Stimulated activated CD8-positive, alpha-beta memory T cell treated with anti-CD3 and anti-CD28 coated beads, Interleukin-15, amount 100 ng/mL, for 24 hours (primary cell): ENCODE data around the gene OTOA.
"Not testable (repeated sequence)": the region's sequence is repeated elsewhere in the genome, so short reads cannot be mapped to it uniquely, and the experiment has no call there.

ENCODE experiments used
- DNase-seq: peaks from one replicate; pipeline ENCODE4 v3.0.0-alpha.2; 2020; ENCODE audit warnings: low read depth

Gene OTOA

GRCh38 chr16:21641916-21642315 is 21.9 kb upstream of the OTOA start:
- no peak for DNase-seq

- no peak for DNase-seq
These were observed 20.9 kb upstream of the OTOA start for GRCh38 chr16:21642861-21643260.

GRCh38 chr16:21643785-21644184 is 20.0 kb upstream of the OTOA start:
- DNase-seq, result no peak

- no peak for DNase-seq
These were observed 19.1 kb upstream of the OTOA start for GRCh38 chr16:21644674-21645073.

- DNase-seq, result no peak
These were observed 18.5 kb upstream of the OTOA start for GRCh38 chr16:21645261-21645721.

GRCh38 chr16:21646091-21646490 is 17.7 kb upstream of the OTOA start:
- no peak for DNase-seq

- peak; percentile 15 for DNase-seq
These were observed 16.8 kb upstream of the OTOA start for GRCh38 chr16:21646721-21647561.

- no peak for DNase-seq
These were observed 16.1 kb upstream of the OTOA start for GRCh38 chr16:21647562-21648164.

- DNase-seq, result not testable (repeated sequence)
These were observed 13.9 kb upstream of the OTOA start for GRCh38 chr16:21649826-21650406.

- DNase-seq, result no peak
These were observed 13.2 kb upstream of the OTOA start for GRCh38 chr16:21650521-21650920.

- DNase-seq, result no peak
These were observed 12.3 kb upstream of the OTOA start for GRCh38 chr16:21651515-21651914.

- DNase-seq, result no peak
These were observed 11.3 kb upstream of the OTOA start, which contains the start of gene IGSF6 for GRCh38 chr16:21652453-21652852. TSS of gene IGSF6 (minus strand) at chr16:21652608. CDS start at chr16:21652598, 10 bp downstream.

- DNase-seq, result no peak
These were observed 10.2 kb upstream of the OTOA start for GRCh38 chr16:21653571-21653970.

- no peak for DNase-seq
These were observed 9.3 kb upstream of the OTOA start for GRCh38 chr16:21654466-21654865.

GRCh38 chr16:21654881-21655280 is 8.9 kb upstream of the OTOA start:
- DNase-seq, result no peak

GRCh38 chr16:21656795-21657768 is 6.7 kb upstream of the OTOA start:
- no peak for DNase-seq

GRCh38 chr16:21659124-21659523 is 4.6 kb upstream of the OTOA start:
- no peak for DNase-seq

GRCh38 chr16:21664801-21665492 is 1.2 kb downstream of the OTOA start:
- DNase-seq, result no peak

GRCh38 chr16:21666772-21667171 is 3.0 kb downstream of the OTOA start:
- DNase-seq, result no peak

- no peak for DNase-seq
These were observed 3.8 kb downstream of the OTOA start for GRCh38 chr16:21667575-21667974.

- no peak for DNase-seq
These were observed 9.7 kb downstream of the OTOA start for GRCh38 chr16:21673469-21673868.
